ENCODE data around the gene AFAP1L2. TPM values are rescaled to one million over a fixed set of nuclear protein-coding genes. Genes with fewer than 3 reads are reported as not detected.

Gene AFAP1L2
- total and polyA plus RNA-seq, 7 donors = 2.5 to 26.0 (median 7.9) TPM

DNA sequence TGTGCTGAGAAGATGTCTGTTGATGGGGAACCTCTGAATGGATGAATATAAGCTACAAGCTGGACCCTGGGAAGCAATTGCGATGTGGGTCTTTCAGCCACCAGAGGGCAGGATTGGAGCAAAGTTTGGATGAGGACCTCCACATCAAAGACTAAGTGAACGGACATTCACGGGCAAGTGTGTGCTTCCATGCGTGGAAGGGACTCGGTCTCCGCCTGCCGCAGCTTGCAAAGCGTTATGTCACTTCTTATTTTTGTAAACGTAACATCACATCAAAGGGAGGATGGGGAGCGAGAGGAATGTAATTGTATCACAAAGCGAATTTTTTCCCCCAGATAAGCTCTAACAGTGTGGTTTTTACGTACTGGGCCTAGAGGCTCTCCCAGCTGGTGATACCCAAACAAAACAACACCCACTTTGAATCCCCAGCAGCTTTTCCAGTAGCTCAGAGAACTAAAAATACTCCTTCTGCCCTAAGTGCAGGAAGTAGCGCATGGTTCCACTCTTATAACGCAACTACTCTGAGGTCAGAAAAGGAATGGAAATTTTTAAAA lies 100.2 kb downstream of the AFAP1L2 start:
- no peaks in the 10 kb centered on the region for H3K27me3 ChIP-seq
- peak overlapping the region; percentile 8 to 50 (median 30) for H3K27ac ChIP-seq
- H3K36me3 ChIP-seq = peaks cover 0 to 15% (median 2%) of the 10 kb centered on the region in 4 donors
- H3K4me3 ChIP-seq = peak overlapping the region in 3 of 4 donors; percentile 20 to 35 (median 34)
- intact Hi-C loops (cut with DNase I) = loop anchor here (1.0 to 5.0 kb wide), 6 partner anchors 101 to 823 kb away; partner anchors contain the start of gene AFAP1L2
- peaks cover 0 to 17% (median 11%) of the 10 kb centered on the region in 4 donors for H3K4me1 ChIP-seq
- DNase-seq = peak; percentile 90
- H3K9me3 ChIP-seq = no peaks in the 10 kb centered on the region
- TF ChIP-seq, protein P1, sequence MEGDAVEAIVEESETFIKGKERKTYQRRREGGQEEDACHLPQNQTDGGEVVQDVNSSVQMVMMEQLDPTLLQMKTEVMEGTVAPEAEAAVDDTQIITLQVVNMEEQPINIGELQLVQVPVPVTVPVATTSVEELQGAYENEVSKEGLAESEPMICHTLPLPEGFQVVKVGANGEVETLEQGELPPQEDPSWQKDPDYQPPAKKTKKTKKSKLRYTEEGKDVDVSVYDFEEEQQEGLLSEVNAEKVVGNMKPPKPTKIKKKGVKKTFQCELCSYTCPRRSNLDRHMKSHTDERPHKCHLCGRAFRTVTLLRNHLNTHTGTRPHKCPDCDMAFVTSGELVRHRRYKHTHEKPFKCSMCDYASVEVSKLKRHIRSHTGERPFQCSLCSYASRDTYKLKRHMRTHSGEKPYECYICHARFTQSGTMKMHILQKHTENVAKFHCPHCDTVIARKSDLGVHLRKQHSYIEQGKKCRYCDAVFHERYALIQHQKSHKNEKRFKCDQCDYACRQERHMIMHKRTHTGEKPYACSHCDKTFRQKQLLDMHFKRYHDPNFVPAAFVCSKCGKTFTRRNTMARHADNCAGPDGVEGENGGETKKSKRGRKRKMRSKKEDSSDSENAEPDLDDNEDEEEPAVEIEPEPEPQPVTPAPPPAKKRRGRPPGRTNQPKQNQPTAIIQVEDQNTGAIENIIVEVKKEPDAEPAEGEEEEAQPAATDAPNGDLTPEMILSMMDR (IDR thresholded peaks at IDR 0.05) = peak; percentile 53 to 76 (median 72)
- TF ChIP-seq POLR2AphosphoS5 (IDR thresholded peaks at IDR 0.05) = peak in 2 of 4 donors; percentile 9 to 34
- TF ChIP-seq EP300 (IDR thresholded peaks at IDR 0.05) = no peak
- 1 to 2% methylated on average over 14 of the region's 14 CpGs for WGBS, 2 donors

DNA sequence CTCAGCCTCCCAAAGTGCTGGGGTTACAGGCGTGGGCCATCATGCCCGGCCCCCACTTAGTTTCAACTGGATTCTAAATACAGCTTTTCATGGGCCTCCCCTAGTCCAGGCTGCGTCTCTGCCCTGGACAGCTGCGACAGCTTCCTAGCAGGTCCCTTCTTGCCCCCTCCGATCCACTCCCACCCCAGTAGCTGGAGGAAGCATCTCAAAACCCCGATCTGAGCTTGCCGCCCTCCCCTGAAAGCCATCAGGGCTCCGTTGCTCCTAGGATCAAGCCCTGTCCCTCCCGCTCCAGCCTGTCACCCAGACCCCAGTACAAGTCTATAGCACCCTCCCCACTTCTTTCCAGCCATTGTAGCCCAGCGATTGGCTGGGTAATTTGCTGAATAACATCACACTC lies 100.7 kb downstream of the AFAP1L2 start:
- Histone ChIP-seq H3K27me3 (no peaks in the 10 kb centered on the region), H3K4me1 (peaks cover 0 to 17% (median 11%) of the 10 kb centered on the region in 4 donors), H3K9me3 (no peaks in the 10 kb centered on the region), H3K27ac (no peak overlapping the region), H3K36me3 (peaks cover 0 to 20% (median 2%) of the 10 kb centered on the region in 4 donors), H3K4me3 (no peak overlapping the region)
- WGBS, 2 donors = 70 to 71% methylated on average over 10 of the region's 10 CpGs
- DNase-seq = peak; percentile 60
- intact Hi-C loops (cut with DNase I) = loop anchor here (5.0 kb wide), 3 partner anchors 244 to 824 kb away; no protein-coding TSS in a partner anchor
- TF ChIP-seq EP300 (IDR thresholded peaks at IDR 0.05) (no peak), POLR2A (IDR thresholded peaks at IDR 0.05) (no peak), POLR2AphosphoS5 (IDR thresholded peaks at IDR 0.05) (no peak)
- TF ChIP-seq, protein P1 (IDR thresholded peaks at IDR 0.05) = no peak

DNA sequence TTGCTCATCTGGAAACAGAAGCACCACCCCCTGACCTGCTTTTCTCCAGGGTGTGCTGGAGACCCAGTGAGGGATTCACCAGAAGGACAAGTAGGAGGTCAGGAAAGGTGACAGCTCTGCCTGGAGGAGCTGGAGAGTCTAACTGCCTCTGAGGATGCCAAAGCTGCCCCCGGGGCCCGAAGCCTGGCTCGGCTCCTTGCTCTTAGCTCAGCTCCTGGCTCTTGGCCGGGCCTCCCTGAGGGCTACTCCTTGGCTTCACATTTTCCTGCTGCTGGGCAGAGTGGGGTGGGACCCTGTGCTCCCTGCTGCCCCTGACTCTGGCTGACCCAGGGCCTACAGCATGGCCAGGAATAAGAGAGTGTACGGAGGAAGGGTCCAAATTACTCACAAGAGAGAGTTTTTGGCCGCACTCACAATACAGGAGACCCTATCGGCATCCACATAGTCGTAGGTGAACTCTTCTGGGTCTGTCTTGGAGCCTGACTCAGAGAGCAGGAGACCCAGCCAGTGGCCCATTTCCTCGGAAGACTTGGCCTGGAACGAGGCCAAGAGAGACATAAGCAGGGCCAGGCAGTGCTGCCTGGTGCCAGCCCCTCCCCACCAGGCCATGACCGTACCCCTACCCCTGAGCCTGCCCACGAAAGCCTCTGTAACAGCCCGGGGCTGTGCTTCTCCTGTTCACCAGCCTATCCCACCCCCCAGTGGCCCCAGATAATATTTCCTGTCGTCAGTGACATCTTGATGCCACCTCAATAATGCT lies 102.2 kb downstream of the AFAP1L2 start:
- DNase-seq = peak; percentile 61
- Histone ChIP-seq H3K27me3 (no peaks in the 10 kb centered on the region), H3K9me3 (no peaks in the 10 kb centered on the region), H3K27ac (no peak overlapping the region), H3K4me1 (peaks cover 0 to 17% (median 11%) of the 10 kb centered on the region in 4 donors), H3K4me3 (no peak overlapping the region), H3K36me3 (peaks cover 0 to 29% (median 6%) of the 10 kb centered on the region in 4 donors)
- 78% methylated on average over 14 of the region's 14 CpGs for WGBS, 2 donors
- TF ChIP-seq, protein P1 (IDR thresholded peaks at IDR 0.05) = no peak
- TF ChIP-seq EP300 (IDR thresholded peaks at IDR 0.05) = no peak
- no peak for TF ChIP-seq POLR2AphosphoS5 (IDR thresholded peaks at IDR 0.05)
- intact Hi-C loops (cut with DNase I) = loop anchor here (5.0 kb wide), 3 partner anchors 245 to 825 kb away; no protein-coding TSS in a partner anchor

DNA sequence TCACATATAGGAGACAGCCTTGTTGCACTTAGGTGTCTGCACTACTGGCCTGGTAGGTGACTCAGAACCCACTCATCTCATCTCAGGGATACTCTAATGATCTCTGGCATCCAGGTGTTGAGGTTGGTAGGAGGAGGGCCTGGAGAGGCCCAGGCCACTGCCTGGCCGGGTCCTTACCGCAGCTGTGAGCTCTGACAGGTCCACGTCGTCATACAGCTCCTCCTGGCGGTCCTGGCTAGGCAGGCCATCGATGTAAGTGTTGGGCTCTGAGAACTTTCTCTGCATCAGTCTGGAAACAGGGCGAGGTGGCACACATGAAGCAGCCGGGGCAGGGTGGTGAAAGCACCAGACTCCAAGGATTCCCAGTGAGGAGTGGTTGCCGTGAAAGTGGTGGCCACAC lies 103.1 kb downstream of the AFAP1L2 start:
- peaks cover 0 to 38% (median 15%) of the 10 kb centered on the region in 4 donors for H3K36me3 ChIP-seq
- TF ChIP-seq EP300 (IDR thresholded peaks at IDR 0.05) = no peak
- TF ChIP-seq POLR2AphosphoS5 (IDR thresholded peaks at IDR 0.05) = no peak
- TF ChIP-seq POLR2A (IDR thresholded peaks at IDR 0.05) = no peak
- TF ChIP-seq, protein P1 (IDR thresholded peaks at IDR 0.05) = no peak

More for the DNA sequence above, 103.1 kb downstream of the AFAP1L2 start:
- Histone ChIP-seq H3K9me3 (peaks cover 0 to 4% (median 3%) of the 10 kb centered on the region in 4 donors), H3K4me1 (peaks cover 0 to 17% (median 11%) of the 10 kb centered on the region in 4 donors), H3K27ac (no peak overlapping the region), H3K27me3 (no peaks in the 10 kb centered on the region), H3K4me3 (no peak overlapping the region)
- peak; percentile 38 for DNase-seq
- 95 to 96% methylated on average over 9 of the region's 9 CpGs for WGBS, 2 donors
- intact Hi-C loops (cut with DNase I) = loop anchor here (5.0 kb wide), 3 partner anchors 246 to 826 kb away; no protein-coding TSS in a partner anchor
